Motor neuron (in vitro differentiated cells): Measurements from ENCODE around the gene RAB3IL1. TPM values are rescaled to one million over a fixed set of nuclear protein-coding genes. Genes with fewer than 3 reads are reported as not detected.

Experiments used
- ATAC-seq, 8 experiments: fragments of 200-7000 bp; cut with Tn5 transposase; replicated peaks in 6 of 8; 2 replicates each; pipeline ENCODE4 v1.8.0; 2021; ENCODE audit warnings: mild to moderate bottlenecking in 8 of 8, moderate library complexity in 8 of 8
- H3K27ac ChIP-seq, 2 donors: fragments of 250-450 bp; sonication (Bioruptor Pico); 2 replicates each; pipeline ENCODE4 v1.9.0; 2021; ENCODE audit warnings: antibody characterized with exemption in 2 of 2, mild to moderate bottlenecking in 2 of 2, moderate library complexity in 1 of 2
- H3K4me1 ChIP-seq, 2 donors: fragments of 250-450 bp; sonication (Bioruptor Pico); replicated peaks in 1 of 2; 2 replicates each; pipeline ENCODE4 v1.6.1; 2021; ENCODE audit warnings: antibody characterized with exemption in 2 of 2, mild to moderate bottlenecking in 2 of 2, moderate library complexity in 1 of 2
- H3K4me3 ChIP-seq, 5 donors: fragments of 250-450 bp; sonication (Bioruptor Pico); 2 replicates each; pipeline ENCODE4 v1.9.0; 2021; ENCODE audit warnings: antibody characterized with exemption in 5 of 5, mild to moderate bottlenecking in 5 of 5, moderate library complexity in 4 of 5
- WGBS, 10 experiments: fragments of 450-650 bp; shearing (Covaris generic); methylation state at CpG; one replicate each; pipeline ENCODE4 v1.0.0; 2022; 5-methylcytosine and 5-hydroxymethylcytosine counted together
- in situ Hi-C, 9 experiments: fragments of 400-800 bp; cut with MboI; loops; one replicate each; pipeline ENCODE4 v1.15.0; 2021; ENCODE audit warnings: low sequenced_read_pairs in 9 of 9, low pct_unique_long_range_greater_than_20kb in 2 of 9; ENCODE audit not compliant: unreplicated experiment in 9 of 9
- total RNA-seq, 8 experiments: library from RNA; unstranded; fragments of 300-600 nt; gene quantifications; 2 replicates each; pipeline versions ENCODE4 v1.2.3 to v1.2.4, GENCODE V29; 2022

Gene RAB3IL1
- total RNA-seq, 8 experiments from 2014 or later = 0.50 to 12.8 (median 2.5) TPM

DNA sequence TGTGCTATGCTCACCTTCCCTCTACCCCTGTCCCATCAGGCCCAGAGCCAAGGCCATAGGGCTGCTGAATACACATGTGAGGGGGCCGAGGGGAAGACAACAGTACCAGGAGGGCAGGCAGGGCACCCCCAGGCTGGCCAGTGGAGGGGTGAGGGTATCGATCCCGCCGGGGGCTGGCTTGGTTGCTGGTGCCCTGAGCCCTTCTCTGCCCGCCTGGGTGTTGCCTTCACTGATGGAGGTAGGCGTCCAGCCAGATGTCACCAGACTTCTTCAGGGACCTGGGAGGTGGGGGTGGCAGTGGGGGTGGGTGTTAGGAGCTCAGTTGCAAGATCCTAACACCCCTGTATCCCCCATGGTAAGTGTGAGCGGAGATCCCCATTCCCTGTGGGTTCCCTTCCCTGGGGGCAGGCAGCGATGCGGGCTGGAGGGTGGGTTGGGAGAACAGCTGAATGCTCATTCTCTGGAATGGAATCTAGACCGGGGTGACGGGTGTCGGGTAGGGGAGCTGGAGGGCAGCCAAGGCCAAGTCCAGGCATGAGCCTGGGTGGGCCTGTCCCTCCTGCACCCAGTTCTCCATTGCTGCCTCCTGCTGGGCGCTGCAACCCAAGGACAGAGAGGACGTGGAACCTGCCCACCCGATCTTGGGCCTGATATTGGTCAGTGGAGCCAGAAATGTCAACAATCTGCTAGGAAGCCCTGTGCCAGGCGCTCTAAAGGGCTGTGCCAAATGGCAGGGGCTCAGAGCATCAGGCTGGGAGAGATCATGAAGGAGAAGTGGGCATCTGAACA is 43.6 kb downstream of the RAB3IL1 start:
- 70 to 100% (median 85%) methylated on average over 1 to 5 of the region's 16 CpGs; no CpG with 5 or more reads in 6 of the 10 experiments for WGBS, 10 experiments
- H3K4me1 ChIP-seq = peaks cover 24 to 25% of the 10 kb centered on the region in 2 donors
- no peak overlapping the region for H3K27ac ChIP-seq
- no peak for ATAC-seq
- no peak overlapping the region for H3K4me3 ChIP-seq
- in situ Hi-C loops = no loop called here

DNA sequence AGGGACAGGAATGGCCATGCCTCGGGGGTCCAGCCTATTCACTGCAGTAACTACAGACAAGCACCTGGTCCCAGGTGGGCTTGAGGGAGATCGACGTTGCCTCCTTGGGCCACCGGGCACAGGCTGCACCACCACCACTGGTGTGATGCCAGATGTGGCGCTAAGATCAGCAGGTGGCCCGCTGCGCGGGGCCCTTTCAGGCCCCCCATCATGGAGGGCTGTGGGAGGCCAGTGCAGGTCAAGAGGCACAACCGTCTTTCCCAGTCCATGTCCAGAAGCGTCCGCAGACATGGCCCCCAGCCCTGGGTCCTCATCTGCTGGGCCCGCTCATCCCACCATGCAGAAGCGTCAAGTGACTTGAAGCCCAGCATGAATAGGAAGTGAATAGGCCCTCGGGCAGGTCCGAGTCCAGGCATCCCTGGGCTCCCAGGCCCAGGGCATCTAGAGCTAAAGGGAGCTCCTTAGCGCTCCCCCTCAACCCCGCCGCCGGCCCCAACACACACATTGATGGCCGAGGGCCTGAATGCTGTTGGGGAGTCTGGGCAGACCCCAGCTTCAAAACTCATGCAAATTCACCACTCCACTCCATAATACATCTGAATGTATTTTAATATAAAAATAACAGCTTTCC is 44.3 kb downstream of the RAB3IL1 start:
- Histone ChIP-seq H3K4me1 (peaks cover 24 to 25% of the 10 kb centered on the region in 2 donors), H3K4me3 (no peak overlapping the region), H3K27ac (no peak overlapping the region)
- ATAC-seq = no peak
- in situ Hi-C loops = no loop called here
- WGBS, 10 experiments = 83 to 100% (median 87%) methylated on average over 1 to 3 of the region's 20 CpGs; no CpG with 5 or more reads in 6 of the 10 experiments

DNA sequence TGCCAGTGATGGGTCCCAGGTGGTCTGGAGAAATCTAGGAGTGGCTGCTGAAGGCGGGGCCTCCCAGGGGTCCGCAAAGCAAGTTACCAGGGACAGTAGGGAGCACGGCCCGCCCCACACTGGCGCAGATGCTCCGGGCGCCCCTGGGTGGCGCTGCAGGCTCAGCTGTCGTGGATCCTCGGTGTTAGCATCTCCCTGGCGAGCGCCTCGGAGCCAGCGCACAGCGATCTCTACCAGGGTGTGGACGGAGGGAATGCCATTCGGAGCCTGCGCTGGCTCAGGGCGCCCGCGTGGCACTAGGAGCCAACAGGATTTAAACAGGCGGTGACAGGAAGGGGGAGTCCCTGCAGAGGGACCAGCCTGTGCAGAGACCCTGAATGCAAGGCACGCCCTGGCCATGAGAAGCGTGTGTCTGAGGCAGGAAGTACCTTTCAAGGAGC is 46.2 kb downstream of the RAB3IL1 start:
- peak overlapping the region; percentile 43 to 78 for H3K27ac ChIP-seq
- ATAC-seq = peak; percentile 87 to 94 (median 92)
- peaks cover 24 to 25% of the 10 kb centered on the region in 2 donors for H3K4me1 ChIP-seq
- in situ Hi-C loops = no loop called here
- no peak overlapping the region for H3K4me3 ChIP-seq
- 0 to 7% (median 0%) methylated on average over 1 to 6 of the region's 24 CpGs; no CpG with 5 or more reads in 7 of the 10 experiments for WGBS, 10 experiments

DNA sequence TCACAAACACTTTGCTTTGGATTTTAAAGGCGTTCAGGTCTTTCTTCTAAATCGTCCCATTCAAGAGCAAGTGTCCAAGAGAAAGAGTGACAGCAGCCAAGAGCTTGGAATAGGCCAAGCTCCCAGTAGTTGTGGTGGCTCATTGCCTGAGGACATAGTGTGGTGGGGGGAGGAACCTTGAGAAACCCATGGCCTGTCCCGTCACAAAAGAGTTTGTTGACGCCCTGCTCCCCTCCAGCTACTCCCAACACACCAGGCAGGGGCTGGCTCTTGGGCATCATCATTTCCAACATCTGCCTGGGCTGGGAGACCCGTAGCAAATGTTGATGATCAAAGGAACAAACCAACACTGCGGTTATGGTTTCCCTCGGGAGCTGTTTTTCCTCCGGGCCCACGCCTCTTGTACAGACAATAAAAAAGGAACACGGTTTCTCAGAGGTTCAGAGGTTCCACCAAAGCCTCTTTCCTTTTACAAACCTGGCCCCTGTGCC is 46.8 kb downstream of the RAB3IL1 start:
- in situ Hi-C loops = no loop called here
- ATAC-seq = peak in 3 of 8 experiments; percentile 14 to 35 (median 19)
- Histone ChIP-seq H3K4me1 (peaks cover 24 to 25% of the 10 kb centered on the region in 2 donors), H3K27ac (peak overlapping the region; percentile 43 to 78), H3K4me3 (no peak overlapping the region)
- whole genome bisulfite sequencing, 10 experiments = 0 to 61% (median 40%) methylated on average over 1 to 3 of the region's 10 CpGs; no CpG with 5 or more reads in 5 of the 10 experiments

DNA sequence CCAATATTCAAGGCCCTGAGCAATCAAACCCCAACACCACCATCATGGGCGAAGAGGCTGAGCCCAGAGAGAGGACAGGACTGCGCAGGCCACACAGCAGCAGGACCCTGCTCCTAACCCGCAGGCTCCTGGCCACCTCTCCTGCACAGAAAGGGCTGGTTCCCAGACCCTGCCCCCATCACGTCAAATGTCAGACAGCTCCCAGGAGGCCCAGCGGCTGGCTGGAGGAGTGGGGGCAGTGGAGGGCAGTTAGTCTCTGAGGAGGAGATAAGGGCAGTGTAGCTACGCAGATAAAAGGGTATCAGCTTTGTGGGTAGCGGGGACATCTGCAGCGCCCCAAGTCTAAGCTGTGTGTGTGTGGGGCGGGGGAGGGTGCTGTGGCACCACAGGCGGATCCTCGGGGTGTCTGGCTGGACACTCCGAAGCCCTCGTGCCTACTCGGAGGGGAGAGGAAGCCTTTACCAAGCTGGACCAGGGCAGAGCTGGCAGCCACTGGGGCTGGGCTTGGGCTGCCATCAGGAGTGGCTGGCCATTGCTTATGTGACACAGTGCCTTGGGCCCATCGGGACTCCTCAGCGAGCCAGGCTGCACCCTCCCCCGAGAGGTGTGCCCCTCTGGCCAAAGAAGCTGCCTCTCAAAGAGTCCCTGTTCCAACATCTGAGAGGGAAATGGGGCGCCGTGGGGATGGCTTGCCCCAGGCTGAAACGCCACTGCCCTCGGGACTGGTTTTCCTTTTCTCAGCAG is 47.5 kb downstream of the RAB3IL1 start:
- Histone ChIP-seq H3K27ac (no peak overlapping the region), H3K4me1 (peaks cover 24 to 25% of the 10 kb centered on the region in 2 donors), H3K4me3 (no peak overlapping the region)
- in situ Hi-C loops = no loop called here
- 60 to 100% (median 79%) methylated on average over 1 to 6 of the region's 21 CpGs; no CpG with 5 or more reads in 7 of the 10 experiments for WGBS, 10 experiments
- ATAC-seq = no peak

DNA sequence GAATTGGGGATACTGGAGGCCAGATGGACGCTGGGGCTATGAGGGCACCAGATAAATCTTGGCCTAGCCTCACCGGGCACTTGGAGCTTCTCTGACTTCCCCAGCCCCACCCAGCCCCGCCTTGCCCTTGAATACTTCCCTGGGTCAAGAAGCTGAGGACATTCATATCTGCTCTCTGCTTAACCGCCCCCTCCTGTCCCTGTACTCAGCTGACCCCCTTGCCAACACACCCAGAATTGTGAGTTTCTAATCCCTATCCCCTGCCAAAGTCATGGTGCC is 48.0 kb downstream of the RAB3IL1 start:
- no peak overlapping the region for H3K27ac ChIP-seq
- ATAC-seq = no peak
- peaks cover 24 to 25% of the 10 kb centered on the region in 2 donors for H3K4me1 ChIP-seq
- H3K4me3 ChIP-seq = no peak overlapping the region
- WGBS, 10 experiments = 83% methylated on average over 1 of the region's 4 CpGs; no CpG with 5 or more reads in 9 of the 10 experiments
- in situ Hi-C loops = no loop called here

DNA sequence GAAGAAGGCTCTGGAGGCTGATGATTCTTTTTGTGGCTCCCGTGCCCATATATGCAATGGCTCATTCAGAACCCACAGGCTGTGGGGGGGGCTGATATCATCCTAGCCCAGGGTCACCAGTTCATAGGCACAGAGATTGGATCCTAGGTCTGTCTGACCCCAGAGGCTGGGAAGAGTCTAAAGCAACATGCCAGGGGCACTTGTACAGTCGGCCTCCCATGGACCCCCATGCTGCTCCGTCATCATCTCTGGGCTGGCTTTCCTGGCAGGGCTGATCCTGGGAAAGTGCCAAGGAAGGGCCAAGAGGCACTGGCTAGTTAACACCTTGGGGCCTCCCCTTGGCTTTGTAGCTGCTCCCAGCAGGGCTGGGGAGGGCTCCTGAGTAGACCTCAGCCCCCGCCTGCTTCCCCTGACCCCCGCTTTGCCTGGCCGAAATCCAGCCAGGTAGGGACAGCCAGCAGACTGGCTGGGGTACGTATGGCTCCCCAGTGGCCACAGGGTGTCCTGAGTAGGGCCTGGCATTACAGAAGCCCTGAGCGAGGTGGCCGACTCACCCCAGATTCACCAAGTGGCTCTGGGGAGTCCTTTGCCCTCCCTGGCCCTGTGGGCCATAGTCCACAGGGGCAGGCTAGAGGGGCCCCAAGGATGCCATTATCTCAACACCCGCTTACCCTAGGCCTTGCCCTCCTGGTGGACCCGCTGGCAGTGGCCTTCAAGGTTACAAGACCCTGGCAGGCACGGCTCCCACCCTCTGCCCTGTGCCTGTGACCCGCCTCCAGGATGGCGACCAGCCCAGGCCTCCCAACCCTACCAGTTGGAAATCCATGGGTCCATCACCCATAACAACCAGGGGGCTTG is 48.6 kb downstream of the RAB3IL1 start:
- Histone ChIP-seq H3K27ac (no peak overlapping the region), H3K4me1 (peaks cover 24 to 25% of the 10 kb centered on the region in 2 donors), H3K4me3 (no peak overlapping the region)
- ATAC-seq = no peak
- in situ Hi-C loops = no loop called here
- WGBS, 10 experiments = 71 to 100% (median 100%) methylated on average over 1 to 2 of the region's 14 CpGs; no CpG with 5 or more reads in 6 of the 10 experiments

DNA sequence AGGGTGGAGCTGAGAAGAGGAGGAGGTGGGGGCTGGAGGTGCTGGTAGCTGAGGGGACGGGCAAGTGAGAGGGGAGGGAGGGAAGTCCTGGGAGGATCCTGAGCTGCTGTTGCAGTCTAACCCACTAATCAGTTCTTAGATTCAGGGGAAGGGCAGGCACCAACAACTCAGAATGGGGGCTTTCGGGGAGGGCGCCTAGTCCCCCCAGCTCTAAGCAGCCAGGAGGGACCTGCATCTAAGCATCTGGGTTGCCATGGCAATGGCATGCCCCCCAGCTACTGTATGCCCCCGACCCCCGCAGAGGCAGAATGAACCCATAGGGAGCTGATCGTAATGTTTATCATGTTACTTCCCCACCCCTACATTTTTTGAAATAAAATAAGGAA is 50.4 kb downstream of the RAB3IL1 start:
- in situ Hi-C loops = no loop called here
- H3K4me3 ChIP-seq = no peak overlapping the region
- no peak overlapping the region for H3K27ac ChIP-seq
- no CpG with 5 or more reads among the region's 6 CpGs for WGBS, 10 experiments
- peaks cover 19 to 22% of the 10 kb centered on the region in 2 donors for H3K4me1 ChIP-seq
- no peak for ATAC-seq

DNA sequence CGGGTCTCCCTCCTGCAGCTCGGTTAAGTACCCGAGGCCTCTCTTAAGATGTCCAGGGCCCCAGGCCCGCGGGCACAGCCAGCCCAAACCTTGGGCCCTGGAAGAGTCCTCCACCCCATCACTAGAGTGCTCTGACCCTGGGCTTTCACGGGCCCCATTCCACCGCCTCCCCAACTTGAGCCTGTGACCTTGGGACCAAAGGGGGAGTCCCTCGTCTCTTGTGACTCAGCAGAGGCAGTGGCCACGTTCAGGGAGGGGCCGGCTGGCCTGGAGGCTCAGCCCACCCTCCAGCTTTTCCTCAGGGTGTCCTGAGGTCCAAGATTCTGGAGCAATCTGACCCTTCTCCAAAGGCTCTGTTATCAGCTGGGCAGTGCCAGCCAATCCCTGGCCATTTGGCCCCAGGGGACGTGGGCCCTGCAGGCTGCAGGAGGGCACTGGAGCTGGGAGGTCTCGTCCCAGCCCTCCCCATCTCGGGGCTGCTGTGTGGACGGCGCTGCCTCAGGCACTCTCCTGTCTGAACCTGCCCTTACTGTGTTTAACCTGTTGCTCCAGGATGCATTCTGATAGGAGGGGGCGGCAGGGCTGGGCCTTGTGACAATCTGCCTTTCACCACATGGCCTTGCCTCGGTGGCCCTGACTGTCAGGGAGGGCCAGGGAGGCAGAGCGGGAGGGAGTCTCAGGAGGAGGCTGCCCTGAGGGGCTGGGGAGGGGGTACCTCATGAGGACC is 51.0 kb downstream of the RAB3IL1 start:
- ATAC-seq = no peak
- WGBS, 10 experiments = 20 to 100% (median 74%) methylated on average over 1 to 5 of the region's 18 CpGs; no CpG with 5 or more reads in 4 of the 10 experiments
- H3K4me1 ChIP-seq = peaks cover 13 to 16% of the 10 kb centered on the region in 2 donors
- in situ Hi-C loops = no loop called here
- no peak overlapping the region for H3K27ac ChIP-seq
- no peak overlapping the region for H3K4me3 ChIP-seq

DNA sequence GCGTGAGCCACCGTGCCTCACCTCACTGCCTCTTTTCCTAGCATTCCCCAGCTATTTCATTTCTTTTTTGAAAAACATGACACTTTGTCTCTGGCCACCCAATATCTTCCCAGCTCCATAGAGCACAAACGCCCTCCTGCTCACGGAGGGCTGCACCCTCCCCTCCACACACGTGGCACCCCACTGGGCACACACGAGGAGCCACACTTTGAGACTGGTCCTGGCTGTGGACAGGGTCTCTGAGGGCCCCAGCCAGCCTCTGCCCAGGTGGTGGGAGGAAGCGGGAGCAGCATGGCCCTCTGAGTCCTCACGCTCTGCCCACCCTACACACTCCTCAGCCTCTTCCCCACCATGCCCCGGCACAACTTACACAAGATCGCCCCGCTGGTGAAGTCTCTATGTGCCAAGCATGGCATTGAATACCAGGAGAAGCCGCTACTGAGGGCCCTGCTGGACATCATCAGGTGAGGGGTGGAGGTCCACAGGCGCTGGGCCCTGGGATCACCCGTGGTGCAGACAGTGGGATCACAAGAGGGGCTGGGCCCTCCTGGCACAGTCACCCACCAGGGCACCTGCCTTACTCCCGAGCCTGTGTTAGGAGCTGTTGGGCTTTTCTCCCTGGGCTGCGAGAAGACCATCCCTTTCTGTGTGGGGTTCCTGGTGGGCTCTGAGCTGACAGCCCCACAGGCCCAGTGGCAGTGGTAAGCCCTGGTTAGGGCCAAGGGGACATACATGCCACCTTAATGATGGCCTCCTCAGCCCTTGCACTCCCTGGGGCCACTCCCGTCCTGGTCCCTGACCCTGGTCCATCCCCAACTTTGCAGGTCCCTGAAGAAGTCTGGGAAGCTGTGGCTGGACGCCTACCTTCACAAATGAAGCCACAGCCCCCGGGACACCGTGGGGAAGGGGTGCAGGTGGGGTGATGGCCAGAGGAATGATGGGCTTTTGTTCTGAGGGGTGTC is 52.3 kb downstream of the RAB3IL1 start:
- Histone ChIP-seq H3K4me1 (peaks cover under 1 to 3% of the 10 kb centered on the region in 2 donors), H3K27ac (no peak overlapping the region), H3K4me3 (no peak overlapping the region)
- ATAC-seq = no peak
- 67 to 100% (median 100%) methylated on average over 1 to 8 of the region's 20 CpGs; no CpG with 5 or more reads in 4 of the 10 experiments for WGBS, 10 experiments
- in situ Hi-C loops = no loop called here

DNA sequence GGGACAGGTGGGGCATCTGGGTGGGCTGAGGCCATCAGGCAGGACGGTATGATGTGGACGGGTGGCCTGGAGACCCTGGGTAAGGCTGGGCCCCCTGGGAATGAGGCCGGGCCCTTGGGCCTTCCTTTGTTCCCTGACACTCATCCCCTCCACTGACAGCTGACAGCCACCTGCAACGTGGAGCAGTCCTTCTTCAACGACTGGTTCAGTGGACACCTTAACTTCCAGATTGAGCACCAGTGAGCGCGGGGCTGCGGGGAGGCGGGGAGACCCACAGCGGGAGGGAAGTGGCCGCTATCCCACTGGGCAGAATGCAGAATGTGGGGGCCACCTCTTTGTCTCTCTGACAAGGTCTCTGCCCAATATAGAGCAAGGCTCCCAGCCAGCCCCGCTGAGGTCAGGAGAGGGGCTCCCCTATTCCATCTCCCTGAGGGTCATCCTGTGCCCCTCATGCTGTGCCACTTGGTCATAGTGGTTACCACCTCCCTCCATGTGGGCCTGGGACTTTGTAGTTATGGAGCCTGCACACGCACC is 53.8 kb downstream of the RAB3IL1 start:
- Histone ChIP-seq H3K4me3 (no peak overlapping the region), H3K27ac (no peak overlapping the region), H3K4me1 (no peaks in the 10 kb centered on the region)
- in situ Hi-C loops = no loop called here
- peak in 3 of 8 experiments; percentile 3 to 19 (median 12) for ATAC-seq
- WGBS, 10 experiments = 40 to 100% (median 96%) methylated on average over 1 to 8 of the region's 13 CpGs; no CpG with 5 or more reads in 6 of the 10 experiments
